Peyer's patch (tissue), 4 donors: ENCODE data around the gene TIMD4.

Experiments used
- CTCF ChIP-seq, 6 experiments: fragments of 450-650 bp in 4 of 6; fragments of 200-600 bp in 2 of 6; sonication (generic) in 1 of 6; IDR thresholded peaks; one replicate each; pipeline ENCODE4 v1.5.1; 2017 to 2019; ENCODE audit warnings: antibody characterized with exemption in 6 of 6, mild to moderate bottlenecking in 3 of 6, moderate library complexity in 1 of 6
- POLR2A ChIP-seq, 2 donors: fragments of 450-650 bp; IDR thresholded peaks; one replicate each; pipeline ENCODE4 v1.5.1; 2017; ENCODE audit warnings: antibody characterized with exemption in 2 of 2, mild to moderate bottlenecking in 2 of 2, moderate library complexity in 2 of 2

- no peak for TF ChIP-seq CTCF (IDR thresholded peaks at IDR 0.05)
- no peak for TF ChIP-seq POLR2A (IDR thresholded peaks at IDR 0.05)
Observed at GRCh38 chr5:156991714-156992113, 28.7 kb upstream of the TIMD4 start.
